HG03575 (cell line): ENCODE data around the gene DDX39B.
"Not testable (repeated sequence)": the region's sequence is repeated elsewhere in the genome, so short reads cannot be mapped to it uniquely, and the experiment has no call there.

Source experiments
- ATAC-seq: cut with Tn5 transposase; IDR thresholded peaks from one replicate; pipeline ENCODE4 v1.9.1; 2021; ENCODE audit not compliant: unreplicated experiment, insufficient number of reproducible peaks, low FRiP score; ENCODE audit errors: extremely low read depth

DDX39B gene

GRCh38 chr6:31557443-31558317 lies 15.9 kb upstream of the DDX39B start:
- no peak for ATAC-seq

- no peak for ATAC-seq
Observed at GRCh38 chr6:31556307-31556706, 14.5 kb upstream of the DDX39B start.

- ATAC-seq = not testable (repeated sequence)
Observed at GRCh38 chr6:31551371-31551770, 9.6 kb upstream of the DDX39B start.

GRCh38 chr6:31548544-31548873 lies 6.7 kb upstream of the DDX39B start:
- ATAC-seq = no peak

GRCh38 chr6:31547727-31548543 lies 6.1 kb upstream of the DDX39B start:
- no peak for ATAC-seq

GRCh38 chr6:31546958-31547726 lies 5.3 kb upstream of the DDX39B start, which contains the start of gene NFKBIL1:
TSS of gene NFKBIL1 (plus strand) at chr6:31547608. CDS start at chr6:31547695, 87 bp downstream.
- ATAC-seq = no peak

- ATAC-seq = no peak
Observed at GRCh38 chr6:31546339-31546957, 4.6 kb upstream of the DDX39B start, which contains the start of gene ATP6V1G2. TSS of gene ATP6V1G2 (minus strand) at chr6:31546608. CDS start at chr6:31546559, 49 bp downstream.

GRCh38 chr6:31545291-31545690 lies 3.5 kb upstream of the DDX39B start:
- no peak for ATAC-seq

- ATAC-seq = no peak
Observed at GRCh38 chr6:31544676-31545075, 2.9 kb upstream of the DDX39B start.

GRCh38 chr6:31543639-31544038 lies 1.8 kb upstream of the DDX39B start:
- ATAC-seq = no peak

- ATAC-seq = no peak
Observed at GRCh38 chr6:31541059-31541657, 645 bp downstream of the DDX39B start.

GRCh38 chr6:31540640-31541039 lies 1.2 kb downstream of the DDX39B start:
- ATAC-seq = no peak

GRCh38 chr6:31538805-31539400 lies 2.9 kb downstream of the DDX39B start:
- ATAC-seq = no peak

- no peak for ATAC-seq
Observed at GRCh38 chr6:31535538-31536324, 6.1 kb downstream of the DDX39B start.

- ATAC-seq = no peak
Observed at GRCh38 chr6:31534521-31535040, 7.2 kb downstream of the DDX39B start.

GRCh38 chr6:31534011-31534410 lies 7.8 kb downstream of the DDX39B start:
- no peak for ATAC-seq

GRCh38 chr6:31533455-31533841 lies 8.4 kb downstream of the DDX39B start:
- ATAC-seq = no peak
